Measurements from ENCODE around the gene SYT6. TPM values are rescaled to one million over a fixed set of nuclear protein-coding genes. Genes with fewer than 3 reads are reported as not detected.

SYT6 gene
- total RNA-seq, 1 experiment from 2014 or later: 66.0 TPM

GRCh38 chr1:114100148-114100547 is 53.5 kb downstream of the SYT6 start:
- no peak for DNase-seq (ENCODE audit: low spot score)
- Histone ChIP-seq H3K27ac (ENCODE audit: low read depth, low read length, poor library complexity, severe bottlenecking) (no peak overlapping the region), H3K4me1 (ENCODE audit: insufficient read depth, low read length, poor library complexity, severe bottlenecking) (peaks cover 4% of the 10 kb centered on the region), H3K36me3 (ENCODE audit: insufficient read depth, low read length, poor library complexity, severe bottlenecking) (peaks cover 90% of the 10 kb centered on the region), H3K9me3 (ENCODE audit: low read depth, low read length, poor library complexity, severe bottlenecking) (no peaks in the 10 kb centered on the region), H3K27me3 (replicated peaks; ENCODE audit: insufficient read depth, low read depth, low read length, poor library complexity) (no peaks in the 10 kb centered on the region), H3K4me3 (ENCODE audit: low read depth, low read length, poor library complexity, severe bottlenecking) (no peak overlapping the region)
- POLR2A ChIA-PET (ENCODE audit: low non-redundant PET): no interaction called here
- CTCF ChIA-PET: interaction anchor here (1.2 kb wide), 1 partner anchor 183 kb away, joined by 3 read pairs; no protein-coding TSS in a partner anchor
- no TSS peak for BruUV-seq (replicated peaks)
- intact Hi-C loops (cut with micrococcal nuclease; ENCODE audit: unreplicated experiment): no loop called here
- TF ChIP-seq CTCF (conservative IDR thresholded peaks at IDR 0.05; ENCODE audit: low read depth, low read length) (no peak), EZH2 (IDR thresholded peaks at IDR 0.05; ENCODE audit: borderline replicate concordance, low read depth, low read length, poor library complexity, severe bottlenecking) (no peak)

GRCh38 chr1:114099268-114099667 is 54.4 kb downstream of the SYT6 start:
- DNase-seq (ENCODE audit: low spot score): no peak
- H3K9me3 ChIP-seq (ENCODE audit: low read depth, low read length, poor library complexity, severe bottlenecking): no peaks in the 10 kb centered on the region
- no peak overlapping the region for H3K27ac ChIP-seq (ENCODE audit: low read depth, low read length, poor library complexity, severe bottlenecking)
- ChIA-PET POLR2A (ENCODE audit: low non-redundant PET) (no interaction called here), CTCF (no interaction called here)
- no peak overlapping the region for H3K4me3 ChIP-seq (ENCODE audit: low read depth, low read length, poor library complexity, severe bottlenecking)
- no TSS peak for BruUV-seq (replicated peaks)
- TF ChIP-seq CTCF (conservative IDR thresholded peaks at IDR 0.05; ENCODE audit: low read depth, low read length): no peak
- intact Hi-C loops (cut with micrococcal nuclease; ENCODE audit: unreplicated experiment): no loop called here
- H3K27me3 ChIP-seq (replicated peaks; ENCODE audit: insufficient read depth, low read depth, low read length, poor library complexity): no peaks in the 10 kb centered on the region
- no peaks in the 10 kb centered on the region for H3K4me1 ChIP-seq (ENCODE audit: insufficient read depth, low read length, poor library complexity, severe bottlenecking)
- H3K36me3 ChIP-seq (ENCODE audit: insufficient read depth, low read length, poor library complexity, severe bottlenecking): peaks cover 93% of the 10 kb centered on the region

- H3K9me3 ChIP-seq (ENCODE audit: low read depth, low read length, poor library complexity, severe bottlenecking): no peaks in the 10 kb centered on the region
Measured at GRCh38 chr1:114097109-114097508, 56.6 kb downstream of the SYT6 start.

More at GRCh38 chr1:114097109-114097508, 56.6 kb downstream of the SYT6 start:
- no TSS peak for BruUV-seq (replicated peaks)
- Histone ChIP-seq H3K27ac (ENCODE audit: low read depth, low read length, poor library complexity, severe bottlenecking) (no peak overlapping the region), H3K27me3 (replicated peaks; ENCODE audit: insufficient read depth, low read depth, low read length, poor library complexity) (no peaks in the 10 kb centered on the region), H3K36me3 (ENCODE audit: insufficient read depth, low read length, poor library complexity, severe bottlenecking) (peaks cover 93% of the 10 kb centered on the region), H3K4me1 (ENCODE audit: insufficient read depth, low read length, poor library complexity, severe bottlenecking) (peaks cover 11% of the 10 kb centered on the region), H3K4me3 (ENCODE audit: low read depth, low read length, poor library complexity, severe bottlenecking) (no peak overlapping the region)
- intact Hi-C loops (cut with micrococcal nuclease; ENCODE audit: unreplicated experiment): no loop called here
- no peak for DNase-seq (ENCODE audit: low spot score)
- TF ChIP-seq CTCF (conservative IDR thresholded peaks at IDR 0.05; ENCODE audit: low read depth, low read length): no peak
- TF ChIP-seq EZH2 (IDR thresholded peaks at IDR 0.05; ENCODE audit: borderline replicate concordance, low read depth, low read length, poor library complexity, severe bottlenecking): no peak
- ChIA-PET CTCF (no interaction called here), POLR2A (ENCODE audit: low non-redundant PET) (no interaction called here)
